Measurements from ENCODE around the gene ZFPM1. TPM values are rescaled to one million over a fixed set of nuclear protein-coding genes. Genes with fewer than 3 reads are reported as not detected.

The ZFPM1 gene
- total RNA-seq, 1 donor from 2014 or later, result 1.7 TPM

DNA sequence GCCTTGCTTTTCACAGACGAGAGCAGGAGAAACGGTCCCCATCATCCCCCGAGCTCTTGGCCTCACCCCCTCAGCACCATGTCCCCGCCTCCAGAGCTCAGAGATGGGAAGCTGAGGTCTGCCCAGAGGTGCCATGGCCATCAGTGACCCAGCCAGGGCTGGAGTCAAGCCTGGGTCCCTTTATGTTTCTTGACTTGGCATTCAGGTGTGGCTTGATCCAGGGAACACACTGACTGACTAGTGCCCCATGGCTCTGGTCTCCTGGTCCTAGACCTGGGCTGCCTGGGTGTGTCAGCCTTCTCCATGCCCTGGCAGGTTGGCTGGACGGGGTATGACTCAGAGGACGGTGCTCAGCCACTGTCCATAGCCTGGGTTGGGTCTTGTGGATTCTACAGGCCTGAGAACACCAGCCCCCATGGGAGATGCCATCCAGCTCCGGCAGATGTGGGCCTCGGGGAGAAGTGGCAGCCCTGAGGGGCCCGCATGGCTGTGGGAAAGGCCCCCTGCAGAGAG is 54.2 kb downstream of the ZFPM1 start:
- intact Hi-C loops (cut with DNase I), result no loop called here
- Histone ChIP-seq H3K9me3 (no peaks in the 10 kb centered on the region), H3K36me3 (no peaks in the 10 kb centered on the region), H3K4me1 (peaks cover 8% of the 10 kb centered on the region), H3K27me3 (no peaks in the 10 kb centered on the region), H3K27ac (no peak overlapping the region), H3K4me3 (no peak overlapping the region)
- DNase-seq (ENCODE audit: extremely low spot score in 2 of 2), result no peak
- TF ChIP-seq, protein P1, sequence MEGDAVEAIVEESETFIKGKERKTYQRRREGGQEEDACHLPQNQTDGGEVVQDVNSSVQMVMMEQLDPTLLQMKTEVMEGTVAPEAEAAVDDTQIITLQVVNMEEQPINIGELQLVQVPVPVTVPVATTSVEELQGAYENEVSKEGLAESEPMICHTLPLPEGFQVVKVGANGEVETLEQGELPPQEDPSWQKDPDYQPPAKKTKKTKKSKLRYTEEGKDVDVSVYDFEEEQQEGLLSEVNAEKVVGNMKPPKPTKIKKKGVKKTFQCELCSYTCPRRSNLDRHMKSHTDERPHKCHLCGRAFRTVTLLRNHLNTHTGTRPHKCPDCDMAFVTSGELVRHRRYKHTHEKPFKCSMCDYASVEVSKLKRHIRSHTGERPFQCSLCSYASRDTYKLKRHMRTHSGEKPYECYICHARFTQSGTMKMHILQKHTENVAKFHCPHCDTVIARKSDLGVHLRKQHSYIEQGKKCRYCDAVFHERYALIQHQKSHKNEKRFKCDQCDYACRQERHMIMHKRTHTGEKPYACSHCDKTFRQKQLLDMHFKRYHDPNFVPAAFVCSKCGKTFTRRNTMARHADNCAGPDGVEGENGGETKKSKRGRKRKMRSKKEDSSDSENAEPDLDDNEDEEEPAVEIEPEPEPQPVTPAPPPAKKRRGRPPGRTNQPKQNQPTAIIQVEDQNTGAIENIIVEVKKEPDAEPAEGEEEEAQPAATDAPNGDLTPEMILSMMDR (IDR thresholded peaks at IDR 0.05), result no peak
- TF ChIP-seq POLR2A (IDR thresholded peaks at IDR 0.05) (no peak), POLR2AphosphoS5 (IDR thresholded peaks at IDR 0.05; ENCODE audit: insufficient read depth in 1 of 2, low read depth in 1 of 2) (no peak)

DNA sequence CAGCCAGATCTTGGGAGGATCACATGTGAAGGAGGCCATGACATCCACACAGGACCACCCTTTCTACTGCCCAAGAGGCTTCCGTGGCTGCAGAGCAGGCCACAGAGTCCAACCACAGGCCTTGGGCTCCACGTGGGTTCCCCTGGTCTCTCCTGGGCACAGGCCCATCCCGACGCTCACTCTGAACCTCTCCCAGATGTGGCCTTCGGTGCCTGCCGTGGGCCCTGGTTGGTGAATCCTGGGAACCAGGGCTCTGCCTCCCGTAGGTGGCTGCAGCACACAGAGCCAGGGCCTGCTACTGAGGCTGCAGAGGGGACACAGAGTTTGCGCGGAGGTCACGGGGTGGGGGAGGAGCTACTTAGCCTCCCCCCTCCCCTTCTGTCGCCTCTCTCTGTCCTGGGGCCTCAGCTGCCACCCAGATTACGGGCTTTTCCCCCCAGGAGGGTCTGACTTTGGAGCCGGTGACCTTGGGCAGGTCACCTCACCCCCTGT is 55.3 kb downstream of the ZFPM1 start:
- no peaks in the 10 kb centered on the region for H3K27me3 ChIP-seq
- TF ChIP-seq POLR2A (IDR thresholded peaks at IDR 0.05) (no peak), POLR2AphosphoS5 (IDR thresholded peaks at IDR 0.05; ENCODE audit: insufficient read depth in 1 of 2, low read depth in 1 of 2) (no peak)
- TF ChIP-seq, protein P1 (IDR thresholded peaks at IDR 0.05), result no peak
- H3K27ac ChIP-seq, result no peak overlapping the region
- H3K4me3 ChIP-seq, result no peak overlapping the region
- no peaks in the 10 kb centered on the region for H3K36me3 ChIP-seq
- intact Hi-C loops (cut with DNase I), result no loop called here
- H3K4me1 ChIP-seq, result peaks cover 8% of the 10 kb centered on the region
- H3K9me3 ChIP-seq, result no peaks in the 10 kb centered on the region
- no peak for DNase-seq (ENCODE audit: extremely low spot score in 2 of 2)

DNA sequence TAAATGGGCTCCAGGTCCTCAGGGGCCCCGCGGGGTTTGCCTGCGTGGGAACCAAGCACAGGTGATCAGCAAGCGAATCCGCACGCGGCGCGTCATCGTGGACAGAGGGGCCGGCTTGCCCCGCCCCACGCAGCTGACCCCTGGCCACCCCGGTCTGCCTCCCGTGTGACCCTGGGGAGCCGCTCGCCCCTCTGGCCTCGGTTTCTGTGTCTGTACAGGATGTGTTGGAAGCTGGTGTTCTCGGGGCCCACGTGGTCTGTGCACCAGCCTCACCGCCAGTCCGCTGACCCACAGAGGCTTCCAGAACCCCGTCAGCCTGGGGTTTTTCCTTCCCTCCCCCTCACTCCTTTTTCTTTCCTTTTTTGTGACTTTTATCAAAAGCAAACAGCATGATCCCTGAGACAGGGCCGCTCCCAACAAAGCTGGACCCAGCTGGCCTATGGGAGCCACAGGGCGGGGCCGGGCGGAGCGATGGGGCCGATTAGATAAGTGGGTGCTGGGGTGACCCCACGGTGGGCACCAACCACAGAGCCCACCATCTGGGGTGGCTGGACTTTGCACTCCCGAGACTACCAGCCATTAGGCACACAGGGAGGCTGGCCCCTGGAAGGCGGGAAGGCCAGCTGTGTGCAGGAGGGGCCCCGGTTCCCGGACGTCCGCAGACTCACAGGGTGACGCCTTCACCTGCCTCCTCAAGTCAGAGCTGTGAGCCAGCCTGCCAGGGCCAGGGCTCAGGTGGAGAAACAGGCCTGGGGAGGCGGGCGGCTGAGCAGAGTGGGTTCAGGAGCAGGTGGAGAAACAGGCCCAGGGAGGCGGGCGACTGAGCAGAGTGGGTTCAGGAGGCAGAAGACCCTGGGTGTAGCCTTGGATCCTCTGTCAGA is 56.0 kb downstream of the ZFPM1 start:
- no peak overlapping the region for H3K4me3 ChIP-seq
- H3K27me3 ChIP-seq, result no peaks in the 10 kb centered on the region
- TF ChIP-seq, protein P1 (IDR thresholded peaks at IDR 0.05), result no peak
- TF ChIP-seq POLR2A (IDR thresholded peaks at IDR 0.05) (no peak), POLR2AphosphoS5 (IDR thresholded peaks at IDR 0.05; ENCODE audit: insufficient read depth in 1 of 2, low read depth in 1 of 2) (no peak)
- no peak overlapping the region for H3K27ac ChIP-seq
- H3K4me1 ChIP-seq, result peaks cover 8% of the 10 kb centered on the region
- DNase-seq (ENCODE audit: extremely low spot score in 2 of 2), result no peak
- H3K36me3 ChIP-seq, result no peaks in the 10 kb centered on the region
- H3K9me3 ChIP-seq, result no peaks in the 10 kb centered on the region
- intact Hi-C loops (cut with DNase I), result no loop called here

DNA sequence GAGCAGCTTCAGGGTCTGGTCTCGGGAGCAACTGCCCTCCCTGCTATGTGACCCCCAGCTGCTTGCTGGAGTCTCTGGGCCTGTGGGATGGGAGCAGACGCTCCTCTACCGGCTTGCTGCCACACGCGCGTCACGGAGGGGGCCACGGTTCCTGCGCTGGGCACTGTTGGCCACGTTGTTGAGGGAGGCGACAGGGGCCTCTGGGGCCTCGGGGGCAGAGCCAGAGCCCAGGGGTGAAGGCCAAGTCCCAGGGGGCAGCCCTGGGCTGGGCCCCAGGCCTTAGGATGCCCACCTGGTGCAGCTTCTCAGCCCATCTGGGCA is 56.6 kb downstream of the ZFPM1 start:
- no peaks in the 10 kb centered on the region for H3K27me3 ChIP-seq
- TF ChIP-seq POLR2AphosphoS5 (IDR thresholded peaks at IDR 0.05; ENCODE audit: insufficient read depth in 1 of 2, low read depth in 1 of 2) (no peak), POLR2A (IDR thresholded peaks at IDR 0.05) (no peak)
- TF ChIP-seq, protein P1 (IDR thresholded peaks at IDR 0.05), result no peak

More for the DNA sequence above, 56.6 kb downstream of the ZFPM1 start:
- no peak overlapping the region for H3K27ac ChIP-seq
- no peaks in the 10 kb centered on the region for H3K9me3 ChIP-seq
- intact Hi-C loops (cut with DNase I), result no loop called here
- H3K36me3 ChIP-seq, result no peaks in the 10 kb centered on the region
- H3K4me1 ChIP-seq, result peaks cover 8% of the 10 kb centered on the region
- no peak for DNase-seq (ENCODE audit: extremely low spot score in 2 of 2)
- no peak overlapping the region for H3K4me3 ChIP-seq
